Measurements from ENCODE around the gene CXCL13. TPM values are rescaled to one million over a fixed set of nuclear protein-coding genes. Genes with fewer than 3 reads are reported as not detected.
"Not testable (repeated sequence)": the region's sequence is repeated elsewhere in the genome, so short reads cannot be mapped to it uniquely, and the experiment has no call there.

CXCL13 gene, protein sequence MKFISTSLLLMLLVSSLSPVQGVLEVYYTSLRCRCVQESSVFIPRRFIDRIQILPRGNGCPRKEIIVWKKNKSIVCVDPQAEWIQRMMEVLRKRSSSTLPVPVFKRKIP
- not detected in 2 replicates for total RNA-seq (2014; rRNA removed; shearing (Covaris generic); ENCODE audit: low replicate concordance)

DNA sequence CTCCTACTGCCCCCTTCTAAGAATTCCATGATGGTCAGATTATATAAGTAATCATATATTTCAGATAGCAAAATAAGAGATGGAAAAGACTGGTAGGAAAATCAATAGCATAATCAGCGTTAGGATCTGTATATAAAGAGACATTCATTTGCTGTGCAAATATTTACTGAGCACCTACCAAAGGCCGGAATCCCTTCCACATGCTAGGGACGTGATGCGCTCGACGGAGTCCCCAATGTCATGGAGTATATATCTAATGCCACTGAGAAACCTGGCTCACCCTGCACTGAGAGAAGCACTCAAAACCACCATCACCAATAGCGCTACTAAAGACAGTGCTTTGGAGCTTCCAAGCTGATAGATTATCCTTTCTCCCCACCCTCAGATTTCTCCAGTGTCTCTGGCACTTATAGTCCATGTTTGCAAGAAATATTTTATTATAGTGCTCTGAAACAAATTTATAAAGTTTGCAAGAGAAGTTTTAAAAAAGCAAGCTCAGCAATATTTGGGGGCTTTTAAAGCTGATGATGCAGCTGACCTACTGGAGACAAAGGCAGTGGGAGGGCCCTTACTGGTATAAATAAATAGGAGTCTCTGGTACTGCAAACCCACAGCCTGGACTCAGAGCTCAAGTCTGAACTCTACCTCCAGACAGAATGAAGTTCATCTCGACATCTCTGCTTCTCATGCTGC lies at the start of gene CXCL13:
Gene CXCL13 (plus strand): TSS at position 611 of the 693 bp plus-strand sequence. CDS start 46 bp downstream, at position 657.
- Histone ChIP-seq H3K9ac (ENCODE audit: low read length) (no peak within 1 kb of the TSS), H3K4me2 (ENCODE audit: low read depth, low read length, poor library complexity, severe bottlenecking) (no peak within 1 kb of the TSS), H3K9me3 (ENCODE audit: low read length) (no peaks in the 10 kb centered on the region), H3K4me3 (ENCODE audit: low read length) (no peak within 1 kb of the TSS), H3K36me3 (ENCODE audit: insufficient read depth, low read length) (no peaks in the 10 kb centered on the region), H4K20me1 (ENCODE audit: insufficient read depth, low read depth, low read length) (no peaks in the 10 kb centered on the region), H3K9me2 (replicated peaks; ENCODE audit: insufficient read depth, low read length) (no peaks in the 10 kb centered on the region), H2AFZ (ENCODE audit: low read length) (no peak within 1 kb of the TSS), H3K79me2 (ENCODE audit: low read length) (no peaks in the 10 kb centered on the region), H3K4me1 (ENCODE audit: low read length) (no peaks in the 10 kb centered on the region), H3K27me3 (ENCODE audit: low read length) (no peaks in the 10 kb centered on the region), H3K27ac (ENCODE audit: low read length) (no peak within 1 kb of the TSS)
- DNase-seq, result no peak

DNA sequence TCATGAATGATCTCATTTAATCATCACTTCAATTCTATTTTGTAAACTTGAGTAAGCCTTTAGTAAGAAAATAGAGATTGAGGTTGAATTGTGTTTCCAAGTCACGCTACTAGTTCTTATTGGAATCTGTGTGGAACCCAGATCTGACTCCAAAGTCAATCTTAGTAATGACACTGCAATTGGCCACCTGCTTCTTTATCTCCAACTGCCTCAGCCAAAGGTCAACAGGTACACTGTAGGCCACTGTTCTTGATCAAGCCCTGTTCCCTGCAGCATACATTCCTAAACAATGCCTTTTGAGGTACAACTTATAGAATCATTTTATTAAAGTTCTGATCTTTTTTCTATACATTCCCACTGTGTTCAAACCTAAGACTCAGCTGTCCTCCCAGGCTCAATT lies 45.5 kb upstream of the CXCL13 start:
- no peak overlapping the region for H3K9ac ChIP-seq (ENCODE audit: low read length)
- H3K4me2 ChIP-seq (ENCODE audit: low read depth, low read length, poor library complexity, severe bottlenecking), result no peak overlapping the region
- no peaks in the 10 kb centered on the region for H3K9me3 ChIP-seq (ENCODE audit: low read length)
- DNase-seq, result no peak
- no peaks in the 10 kb centered on the region for H3K36me3 ChIP-seq (ENCODE audit: insufficient read depth, low read length)
- no peak overlapping the region for H3K27ac ChIP-seq (ENCODE audit: low read length)
- no peak overlapping the region for H2AFZ ChIP-seq (ENCODE audit: low read length)
- no peaks in the 10 kb centered on the region for H4K20me1 ChIP-seq (ENCODE audit: insufficient read depth, low read depth, low read length)
- H3K27me3 ChIP-seq (ENCODE audit: low read length), result no peaks in the 10 kb centered on the region
- no peaks in the 10 kb centered on the region for H3K9me2 ChIP-seq (replicated peaks; ENCODE audit: insufficient read depth, low read length)
- no peaks in the 10 kb centered on the region for H3K4me1 ChIP-seq (ENCODE audit: low read length)
- H3K79me2 ChIP-seq (ENCODE audit: low read length), result no peaks in the 10 kb centered on the region
- H3K4me3 ChIP-seq (ENCODE audit: low read length), result no peak overlapping the region

DNA sequence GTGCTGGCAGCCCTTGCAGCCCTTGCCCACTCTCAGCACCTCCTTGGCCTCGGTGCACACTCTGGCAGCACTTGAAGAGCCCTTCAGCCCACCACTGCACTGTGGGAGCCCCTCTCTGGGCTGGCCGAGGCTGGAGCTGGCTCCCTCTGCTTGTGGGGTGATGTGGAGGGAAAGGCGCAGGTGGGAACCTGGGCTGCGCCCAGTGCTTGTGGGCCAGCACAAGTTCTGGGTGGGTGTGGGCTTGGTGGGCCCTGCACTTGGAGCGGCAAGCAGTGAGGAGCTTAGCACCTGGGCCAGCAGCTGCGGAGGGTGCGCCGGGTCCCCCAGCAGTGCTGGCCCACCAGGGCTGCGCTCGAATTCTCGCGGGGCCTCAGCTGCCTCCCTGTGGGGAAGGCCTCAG lies 43.9 kb upstream of the CXCL13 start:
- not testable (repeated sequence) for DNase-seq; H3K36me3 ChIP-seq (ENCODE audit: insufficient read depth, low read length); H3K4me2 ChIP-seq (ENCODE audit: low read depth, low read length, poor library complexity, severe bottlenecking); H3K9me3 ChIP-seq (ENCODE audit: low read length); H3K79me2 ChIP-seq (ENCODE audit: low read length); H3K9me2 ChIP-seq (replicated peaks; ENCODE audit: insufficient read depth, low read length); H3K4me1 ChIP-seq (ENCODE audit: low read length); H4K20me1 ChIP-seq (ENCODE audit: insufficient read depth, low read depth, low read length); H3K27ac ChIP-seq (ENCODE audit: low read length); H2AFZ ChIP-seq (ENCODE audit: low read length); H3K9ac ChIP-seq (ENCODE audit: low read length); H3K4me3 ChIP-seq (ENCODE audit: low read length); H3K27me3 ChIP-seq (ENCODE audit: low read length)

DNA sequence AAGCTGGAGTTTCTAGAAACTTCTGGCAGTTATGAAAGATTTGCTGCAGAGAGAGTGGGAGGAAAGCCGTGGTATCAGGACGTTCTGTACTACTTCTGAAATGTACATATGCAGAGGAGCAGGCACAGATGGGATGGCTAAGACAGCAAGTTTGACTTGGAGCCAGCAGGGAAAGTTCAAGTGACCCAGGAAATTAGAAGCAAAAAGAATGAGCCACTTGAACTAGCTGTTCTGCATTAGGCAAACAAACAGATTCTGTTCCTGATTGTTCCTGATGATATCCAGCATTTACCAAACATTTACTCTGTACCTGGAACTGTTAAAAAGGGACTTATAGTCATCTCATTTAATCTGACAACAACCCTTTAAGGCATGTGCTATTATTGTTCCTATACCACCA lies 41.4 kb upstream of the CXCL13 start:
- Histone ChIP-seq H3K9me3 (ENCODE audit: low read length) (no peaks in the 10 kb centered on the region), H3K4me2 (ENCODE audit: low read depth, low read length, poor library complexity, severe bottlenecking) (no peak overlapping the region), H3K4me3 (ENCODE audit: low read length) (no peak overlapping the region), H3K4me1 (ENCODE audit: low read length) (no peaks in the 10 kb centered on the region), H3K27ac (ENCODE audit: low read length) (no peak overlapping the region), H3K9ac (ENCODE audit: low read length) (no peak overlapping the region), H4K20me1 (ENCODE audit: insufficient read depth, low read depth, low read length) (no peaks in the 10 kb centered on the region), H3K36me3 (ENCODE audit: insufficient read depth, low read length) (no peaks in the 10 kb centered on the region), H3K27me3 (ENCODE audit: low read length) (no peaks in the 10 kb centered on the region), H3K79me2 (ENCODE audit: low read length) (no peaks in the 10 kb centered on the region), H2AFZ (ENCODE audit: low read length) (no peak overlapping the region), H3K9me2 (replicated peaks; ENCODE audit: insufficient read depth, low read length) (no peaks in the 10 kb centered on the region)
- no peak for DNase-seq

DNA sequence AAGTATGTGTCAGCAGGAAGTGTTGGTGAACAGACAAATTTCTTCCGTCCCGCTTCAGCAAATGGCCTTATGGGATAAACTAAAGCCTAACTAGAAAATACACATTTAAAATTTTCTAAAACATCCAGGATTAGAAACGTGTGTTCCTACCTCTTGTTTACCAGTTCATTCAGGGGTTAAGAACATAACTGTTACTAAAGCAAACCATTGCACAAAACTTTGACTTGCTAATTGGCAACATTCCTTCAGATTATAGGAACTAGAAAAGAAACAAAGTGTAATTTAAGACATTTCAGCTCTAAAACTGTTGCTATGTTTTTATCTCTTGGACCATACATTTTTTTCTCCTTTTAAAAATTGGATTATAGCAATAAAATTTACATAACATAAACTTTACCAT lies 39.5 kb upstream of the CXCL13 start:
- no peak for DNase-seq
- Histone ChIP-seq H4K20me1 (ENCODE audit: insufficient read depth, low read depth, low read length) (no peaks in the 10 kb centered on the region), H3K9me2 (replicated peaks; ENCODE audit: insufficient read depth, low read length) (no peaks in the 10 kb centered on the region), H3K27me3 (ENCODE audit: low read length) (no peaks in the 10 kb centered on the region), H3K36me3 (ENCODE audit: insufficient read depth, low read length) (no peaks in the 10 kb centered on the region), H2AFZ (ENCODE audit: low read length) (no peak overlapping the region), H3K79me2 (ENCODE audit: low read length) (no peaks in the 10 kb centered on the region), H3K9ac (ENCODE audit: low read length) (no peak overlapping the region), H3K27ac (ENCODE audit: low read length) (no peak overlapping the region), H3K9me3 (ENCODE audit: low read length) (no peaks in the 10 kb centered on the region), H3K4me1 (ENCODE audit: low read length) (no peaks in the 10 kb centered on the region), H3K4me3 (ENCODE audit: low read length) (no peak overlapping the region), H3K4me2 (ENCODE audit: low read depth, low read length, poor library complexity, severe bottlenecking) (no peak overlapping the region)

DNA sequence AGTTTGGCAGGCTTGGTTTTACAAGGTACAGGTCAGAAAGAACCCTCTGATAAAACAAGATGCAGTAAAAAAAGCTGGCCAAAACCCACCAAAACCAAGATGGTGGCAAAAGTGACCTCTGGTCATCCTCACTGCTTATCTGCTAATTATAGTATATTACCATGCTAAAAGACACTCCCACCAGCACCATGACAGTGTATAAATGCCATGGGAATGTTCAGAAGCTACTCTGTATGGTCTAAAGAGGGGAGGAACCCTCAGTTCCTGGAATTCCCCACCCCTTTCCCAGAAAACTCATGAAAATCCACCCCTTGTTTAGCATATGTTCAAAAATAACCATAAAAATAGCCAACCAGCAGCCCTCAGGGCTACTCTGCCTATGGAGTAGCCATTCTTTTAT lies 38.1 kb upstream of the CXCL13 start:
- H2AFZ ChIP-seq (ENCODE audit: low read length), result no peak overlapping the region
- H3K9ac ChIP-seq (ENCODE audit: low read length), result no peak overlapping the region
- no peaks in the 10 kb centered on the region for H4K20me1 ChIP-seq (ENCODE audit: insufficient read depth, low read depth, low read length)
- no peaks in the 10 kb centered on the region for H3K9me3 ChIP-seq (ENCODE audit: low read length)
- no peaks in the 10 kb centered on the region for H3K79me2 ChIP-seq (ENCODE audit: low read length)
- DNase-seq, result no peak
- H3K4me1 ChIP-seq (ENCODE audit: low read length), result no peaks in the 10 kb centered on the region
- no peaks in the 10 kb centered on the region for H3K36me3 ChIP-seq (ENCODE audit: insufficient read depth, low read length)
- H3K4me2 ChIP-seq (ENCODE audit: low read depth, low read length, poor library complexity, severe bottlenecking), result no peak overlapping the region
- H3K9me2 ChIP-seq (replicated peaks; ENCODE audit: insufficient read depth, low read length), result no peaks in the 10 kb centered on the region
- H3K27ac ChIP-seq (ENCODE audit: low read length), result no peak overlapping the region
- H3K27me3 ChIP-seq (ENCODE audit: low read length), result no peaks in the 10 kb centered on the region
- H3K4me3 ChIP-seq (ENCODE audit: low read length), result no peak overlapping the region

DNA sequence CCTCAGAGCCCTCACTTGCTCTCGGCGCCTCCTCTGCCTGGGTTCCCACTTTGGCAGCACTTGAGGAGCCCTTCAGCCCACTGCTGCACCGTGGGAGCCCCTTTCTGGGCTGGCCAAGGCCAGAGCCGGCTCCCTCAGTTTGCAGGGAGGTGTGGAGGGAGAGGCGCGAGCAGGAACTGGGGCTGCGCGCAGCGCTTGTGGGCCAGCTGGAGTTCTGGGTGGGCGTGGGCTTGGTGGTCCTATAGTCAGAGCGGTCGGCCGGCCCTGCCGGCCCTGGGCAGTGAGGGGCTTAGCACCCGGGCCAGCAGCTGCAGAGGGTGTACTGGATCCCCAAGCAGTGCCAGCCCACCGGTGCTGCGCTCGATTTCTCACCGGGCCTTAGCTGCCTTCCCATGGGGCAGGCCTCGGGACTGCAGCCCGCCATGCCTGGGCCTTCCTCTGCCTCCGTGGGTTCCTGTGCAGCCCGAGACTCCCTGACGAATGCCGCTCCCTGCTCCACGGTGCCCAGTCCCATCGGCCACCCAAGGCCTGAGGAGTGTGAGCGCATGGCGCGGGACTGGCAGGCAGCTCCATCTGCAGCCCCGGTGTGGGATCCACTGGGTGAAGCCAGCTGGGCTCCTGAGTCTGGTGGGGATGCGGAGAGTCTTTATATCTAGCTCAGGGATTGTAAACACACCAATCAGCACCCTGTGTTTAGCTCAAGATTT lies 35.0 kb upstream of the CXCL13 start:
- H4K20me1 ChIP-seq (ENCODE audit: insufficient read depth, low read depth, low read length); H3K4me2 ChIP-seq (ENCODE audit: low read depth, low read length, poor library complexity, severe bottlenecking); H3K9me3 ChIP-seq (ENCODE audit: low read length); H2AFZ ChIP-seq (ENCODE audit: low read length); H3K4me1 ChIP-seq (ENCODE audit: low read length); H3K27me3 ChIP-seq (ENCODE audit: low read length); H3K79me2 ChIP-seq (ENCODE audit: low read length); H3K9me2 ChIP-seq (replicated peaks; ENCODE audit: insufficient read depth, low read length); DNase-seq; H3K36me3 ChIP-seq (ENCODE audit: insufficient read depth, low read length); H3K4me3 ChIP-seq (ENCODE audit: low read length); H3K9ac ChIP-seq (ENCODE audit: low read length); H3K27ac ChIP-seq (ENCODE audit: low read length): not testable (repeated sequence)

DNA sequence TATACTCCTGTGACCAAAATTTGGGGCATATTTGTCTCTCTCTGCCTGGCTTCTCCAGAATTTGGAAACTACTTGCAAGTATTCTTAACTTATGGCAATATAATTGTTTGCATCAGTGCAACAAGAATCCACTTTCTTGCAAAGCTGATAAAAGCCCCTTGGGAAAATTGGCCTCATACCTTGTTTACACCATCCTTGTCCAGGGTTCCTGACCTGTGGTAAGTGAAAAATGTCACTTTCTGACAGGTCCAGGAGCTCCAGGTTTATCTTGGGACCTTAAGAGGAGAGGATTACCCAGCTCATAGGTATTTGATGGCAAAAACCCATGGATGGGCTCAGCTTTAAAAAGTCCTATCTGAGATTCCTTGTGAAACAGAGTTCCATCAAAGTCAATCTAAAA lies 29.3 kb upstream of the CXCL13 start:
- Histone ChIP-seq H3K36me3 (ENCODE audit: insufficient read depth, low read length) (no peaks in the 10 kb centered on the region), H3K9me3 (ENCODE audit: low read length) (no peaks in the 10 kb centered on the region), H3K4me2 (ENCODE audit: low read depth, low read length, poor library complexity, severe bottlenecking) (no peak overlapping the region), H4K20me1 (ENCODE audit: insufficient read depth, low read depth, low read length) (no peaks in the 10 kb centered on the region), H3K9me2 (replicated peaks; ENCODE audit: insufficient read depth, low read length) (no peaks in the 10 kb centered on the region), H2AFZ (ENCODE audit: low read length) (no peak overlapping the region), H3K79me2 (ENCODE audit: low read length) (no peaks in the 10 kb centered on the region), H3K9ac (ENCODE audit: low read length) (no peak overlapping the region), H3K4me3 (ENCODE audit: low read length) (no peak overlapping the region), H3K27ac (ENCODE audit: low read length) (no peak overlapping the region), H3K27me3 (ENCODE audit: low read length) (no peaks in the 10 kb centered on the region), H3K4me1 (ENCODE audit: low read length) (no peaks in the 10 kb centered on the region)
- no peak for DNase-seq

Measured in Karpas-422 (cell line).